Colonic mucosa (tissue), 4 donors: ENCODE data around the gene GSDME. TPM values are rescaled to one million over a fixed set of nuclear protein-coding genes. Genes with fewer than 3 reads are reported as not detected.

ENCODE experiments used
- DNase-seq: peaks from one replicate; pipeline ENCODE4 v3.0.0-alpha.2; 2020
- H3K27ac ChIP-seq: fragments of 200-600 bp; one replicate; pipeline ENCODE4 v1.8.0; 2021
- H3K27me3 ChIP-seq: fragments of 200-600 bp; one replicate; pipeline ENCODE4 v1.8.0; 2021
- H3K36me3 ChIP-seq: fragments of 200-600 bp; one replicate; pipeline ENCODE4 v1.8.0; 2021
- H3K4me1 ChIP-seq: fragments of 200-600 bp; one replicate; pipeline ENCODE4 v1.8.0; 2021; ENCODE audit warnings: mild to moderate bottlenecking
- H3K4me3 ChIP-seq: fragments of 200-600 bp; one replicate; pipeline ENCODE4 v1.8.0; 2021
- H3K9ac ChIP-seq, 2 donors: one replicate each; pipeline ENCODE4 v1.7.0; 2013; ENCODE audit warnings: control low read depth in 2 of 2, low read depth in 2 of 2, low read length in 2 of 2
- H3K9me3 ChIP-seq: fragments of 200-600 bp; one replicate; pipeline ENCODE4 v1.8.0; 2021
- CTCF ChIP-seq: fragments of 200-600 bp; IDR thresholded peaks from one replicate; pipeline ENCODE4 v1.8.0; 2022; ENCODE audit warnings: antibody characterized with exemption, mild to moderate bottlenecking
- intact Hi-C: fragments of 100-400 bp; cut with DNase I; formaldehyde crosslinking; loops from one replicate; pipeline ENCODE4 v1.14.1; 2022
- total RNA-seq, 2 donors: library from RNA; stranded (reverse); fragmentation: NEBNext Ultra II Directional in 1 of 2; extraction: Animal tissue kit (Norgen Biotek cat#: 25700) in 1 of 2; gene quantifications; one replicate each; pipeline ENCODE4 v1.2.1, GENCODE V29; 2021
- donor health status: healthy.
- donor health status: DM: no; HTN: no; CAD: no.
- donor health status: DM: no; HTN: no; CAD: no.

The GSDME gene
- total RNA-seq, 2 donors from 2014 or later, result 0.62 to 1.0 TPM

GRCh38 chr7:24660546-24660945 is 96.7 kb downstream of the GSDME start:
- H3K36me3 ChIP-seq, result no peaks in the 10 kb centered on the region
- H3K4me1 ChIP-seq, result no peaks in the 10 kb centered on the region
- intact Hi-C loops, result loop anchor here (5.0 to 10.0 kb wide), 2 partner anchors 83 to 1086 kb away; no protein-coding TSS in a partner anchor
- DNase-seq, result no peak
- H3K9me3 ChIP-seq, result no peaks in the 10 kb centered on the region
- TF ChIP-seq CTCF, result no peak
- H3K9ac ChIP-seq, result no peak overlapping the region
- no peak overlapping the region for H3K27ac ChIP-seq
- H3K27me3 ChIP-seq, result no peaks in the 10 kb centered on the region
- no peak overlapping the region for H3K4me3 ChIP-seq

GRCh38 chr7:24659505-24659904 is 97.8 kb downstream of the GSDME start:
- H3K27me3 ChIP-seq, result no peaks in the 10 kb centered on the region
- no peak overlapping the region for H3K4me3 ChIP-seq
- no peak overlapping the region for H3K27ac ChIP-seq
- H3K9me3 ChIP-seq, result no peaks in the 10 kb centered on the region
- no peak overlapping the region for H3K9ac ChIP-seq
- no peaks in the 10 kb centered on the region for H3K4me1 ChIP-seq
- no peak for TF ChIP-seq CTCF
- intact Hi-C loops, result no loop called here
- H3K36me3 ChIP-seq, result no peaks in the 10 kb centered on the region
- no peak for DNase-seq

GRCh38 chr7:24657980-24658379 is 99.3 kb downstream of the GSDME start:
- no peak overlapping the region for H3K9ac ChIP-seq
- H3K4me3 ChIP-seq, result no peak overlapping the region
- intact Hi-C loops, result no loop called here
- no peaks in the 10 kb centered on the region for H3K9me3 ChIP-seq
- H3K36me3 ChIP-seq, result no peaks in the 10 kb centered on the region
- TF ChIP-seq CTCF, result no peak
- DNase-seq, result no peak
- no peak overlapping the region for H3K27ac ChIP-seq
- H3K4me1 ChIP-seq, result no peaks in the 10 kb centered on the region
- H3K27me3 ChIP-seq, result no peaks in the 10 kb centered on the region

- no peak for DNase-seq
- no peaks in the 10 kb centered on the region for H3K4me1 ChIP-seq
- H3K9ac ChIP-seq, result no peak overlapping the region
- no peak overlapping the region for H3K4me3 ChIP-seq
- H3K9me3 ChIP-seq, result no peaks in the 10 kb centered on the region
- no peaks in the 10 kb centered on the region for H3K27me3 ChIP-seq
- H3K27ac ChIP-seq, result no peak overlapping the region
- TF ChIP-seq CTCF, result no peak
- no peaks in the 10 kb centered on the region for H3K36me3 ChIP-seq
- intact Hi-C loops, result no loop called here
Observed at GRCh38 chr7:24656608-24657007, 100.7 kb downstream of the GSDME start.

- TF ChIP-seq CTCF, result no peak
- no peaks in the 10 kb centered on the region for H3K9me3 ChIP-seq
- no peak overlapping the region for H3K27ac ChIP-seq
- intact Hi-C loops, result no loop called here
- H3K4me3 ChIP-seq, result no peak overlapping the region
- H3K27me3 ChIP-seq, result no peaks in the 10 kb centered on the region
- no peak overlapping the region for H3K9ac ChIP-seq
- no peaks in the 10 kb centered on the region for H3K36me3 ChIP-seq
- DNase-seq, result no peak
- no peaks in the 10 kb centered on the region for H3K4me1 ChIP-seq
Observed at GRCh38 chr7:24654305-24654704, 103.0 kb downstream of the GSDME start.
